ENCODE results near the gene RAD51B.

GRCh38 chr14:67951529-67952135 is 132.1 kb downstream of the RAD51B start:
- TF ChIP-seq CTCF (IDR thresholded peaks at IDR 0.05) (no peak), EP300 (IDR thresholded peaks at IDR 0.05; ENCODE audit: low read depth) (no peak), POLR2A (IDR thresholded peaks at IDR 0.05) (no peak), POLR2AphosphoS5 (IDR thresholded peaks at IDR 0.05) (no peak)
